HG03025 (cell line): Measurements from ENCODE around the gene PARP12.

ENCODE experiments used
- ATAC-seq: cut with Tn5 transposase; IDR thresholded peaks from one replicate; pipeline ENCODE4 v1.9.1; 2021; ENCODE audit warnings: mild to moderate bottlenecking, moderate library complexity; ENCODE audit not compliant: unreplicated experiment, low FRiP score

PARP12 gene

GRCh38 chr7:140060788-140061606, 1.8 kb downstream of the PARP12 start:
- ATAC-seq = no peak

- ATAC-seq = no peak
Measured at GRCh38 chr7:140060243-140060630, 2.5 kb downstream of the PARP12 start.

- ATAC-seq = no peak
Measured at GRCh38 chr7:140059273-140060242, 3.2 kb downstream of the PARP12 start.

GRCh38 chr7:140058517-140058916, 4.2 kb downstream of the PARP12 start:
- ATAC-seq = no peak

- ATAC-seq = no peak
Measured at GRCh38 chr7:140057143-140057535, 5.6 kb downstream of the PARP12 start.

- no peak for ATAC-seq
Measured at GRCh38 chr7:140056431-140057142, 6.2 kb downstream of the PARP12 start.

- no peak for ATAC-seq
Measured at GRCh38 chr7:140055833-140056232, 6.9 kb downstream of the PARP12 start.

GRCh38 chr7:140054751-140055150, 8.0 kb downstream of the PARP12 start:
- ATAC-seq = no peak

GRCh38 chr7:140053812-140054539, 8.8 kb downstream of the PARP12 start:
- ATAC-seq = peak; percentile 78

- no peak for ATAC-seq
Measured at GRCh38 chr7:140051820-140052219, 10.9 kb downstream of the PARP12 start.

- no peak for ATAC-seq
Measured at GRCh38 chr7:140050100-140050499, 12.7 kb downstream of the PARP12 start.

- ATAC-seq = no peak
Measured at GRCh38 chr7:140049339-140050024, 13.3 kb downstream of the PARP12 start.

GRCh38 chr7:140048989-140049338, 13.8 kb downstream of the PARP12 start:
- ATAC-seq = no peak

- ATAC-seq = no peak
Measured at GRCh38 chr7:140048138-140048537, 14.6 kb downstream of the PARP12 start.

GRCh38 chr7:140047197-140047596, 15.6 kb downstream of the PARP12 start:
- no peak for ATAC-seq

- no peak for ATAC-seq
Measured at GRCh38 chr7:140045697-140046096, 17.1 kb downstream of the PARP12 start.

GRCh38 chr7:140044251-140044650, 18.5 kb downstream of the PARP12 start:
- ATAC-seq = no peak

- no peak for ATAC-seq
Measured at GRCh38 chr7:140042386-140042670, 20.4 kb downstream of the PARP12 start.

- ATAC-seq = no peak
Measured at GRCh38 chr7:140041659-140042385, 20.9 kb downstream of the PARP12 start.
